Measurements from ENCODE around the gene MMP1. TPM values are rescaled to one million over a fixed set of nuclear protein-coding genes. Genes with fewer than 3 reads are reported as not detected.
A peak's percentile ranks its signal among the peaks of the same experiment; 100 is the strongest.

The MMP1 gene
- total RNA-seq, 8 experiments from 2014 or later: 0.61 to 2.6 (median 1.0) TPM; not detected in 4

- Histone ChIP-seq H3K4me1 (replicated peaks in 1 of 2) (no peaks in the 10 kb centered on the region), H3K4me3 (no peak overlapping the region), H3K27ac (no peak overlapping the region)
- 29 to 100% (median 92%) methylated on average over 1 to 6 of the region's 6 CpGs for WGBS, 10 experiments
- in situ Hi-C loops (cut with MboI; ENCODE audit: low pct_unique_long_range_greater_than_20kb in 2 of 9, low sequenced_read_pairs in 9 of 9, unreplicated experiment in 9 of 9): no loop called here
- ATAC-seq (replicated peaks in 6 of 8): no peak
Observed at GRCh38 chr11:102799681-102800340, 1.9 kb upstream of the MMP1 start.

- in situ Hi-C loops (cut with MboI; ENCODE audit: low pct_unique_long_range_greater_than_20kb in 2 of 9, low sequenced_read_pairs in 9 of 9, unreplicated experiment in 9 of 9): no loop called here
- peak in 3 of 8 experiments; percentile 56 to 86 (median 69) for ATAC-seq (replicated peaks in 6 of 8)
- no peak overlapping the region for H3K27ac ChIP-seq
- no peak overlapping the region for H3K4me3 ChIP-seq
- no peaks in the 10 kb centered on the region for H3K4me1 ChIP-seq (replicated peaks in 1 of 2)
Observed at GRCh38 chr11:102794382-102794781, 3.6 kb downstream of the MMP1 start.

GRCh38 chr11:102793677-102794290, 4.2 kb downstream of the MMP1 start:
- no peaks in the 10 kb centered on the region for H3K4me1 ChIP-seq (replicated peaks in 1 of 2)
- no peak overlapping the region for H3K4me3 ChIP-seq
- 79 to 100% (median 95%) methylated on average over 1 to 6 of the region's 6 CpGs; no CpG with 5 or more reads in 2 of the 10 experiments for WGBS, 10 experiments
- peak in 1 of 8 experiments; percentile 24 for ATAC-seq (replicated peaks in 6 of 8)
- in situ Hi-C loops (cut with MboI; ENCODE audit: low pct_unique_long_range_greater_than_20kb in 2 of 9, low sequenced_read_pairs in 9 of 9, unreplicated experiment in 9 of 9): no loop called here
- no peak overlapping the region for H3K27ac ChIP-seq

GRCh38 chr11:102792604-102793003, 5.4 kb downstream of the MMP1 start:
- H3K27ac ChIP-seq: no peak overlapping the region
- no peaks in the 10 kb centered on the region for H3K4me1 ChIP-seq (replicated peaks in 1 of 2)
- no peak for ATAC-seq (replicated peaks in 6 of 8)
- in situ Hi-C loops (cut with MboI; ENCODE audit: low pct_unique_long_range_greater_than_20kb in 2 of 9, low sequenced_read_pairs in 9 of 9, unreplicated experiment in 9 of 9): no loop called here
- H3K4me3 ChIP-seq: no peak overlapping the region
- WGBS, 10 experiments: 60 to 100% (median 92%) methylated on average over 1 to 5 of the region's 5 CpGs; no CpG with 5 or more reads in 1 of the 10 experiments

- Histone ChIP-seq H3K27ac (no peak overlapping the region), H3K4me1 (replicated peaks in 1 of 2) (no peaks in the 10 kb centered on the region), H3K4me3 (no peak overlapping the region)
- WGBS, 10 experiments: 15 to 100% (median 85%) methylated on average over 1 to 3 of the region's 4 CpGs; no CpG with 5 or more reads in 1 of the 10 experiments
- in situ Hi-C loops (cut with MboI; ENCODE audit: low pct_unique_long_range_greater_than_20kb in 2 of 9, low sequenced_read_pairs in 9 of 9, unreplicated experiment in 9 of 9): no loop called here
- ATAC-seq (replicated peaks in 6 of 8): no peak
Observed at GRCh38 chr11:102791271-102792036, 6.5 kb downstream of the MMP1 start.

- Histone ChIP-seq H3K4me1 (replicated peaks in 1 of 2) (no peaks in the 10 kb centered on the region), H3K27ac (no peak overlapping the region), H3K4me3 (no peak overlapping the region)
- in situ Hi-C loops (cut with MboI; ENCODE audit: low pct_unique_long_range_greater_than_20kb in 2 of 9, low sequenced_read_pairs in 9 of 9, unreplicated experiment in 9 of 9): no loop called here
- 73 to 100% (median 92%) methylated on average over 1 to 6 of the region's 8 CpGs for WGBS, 10 experiments
- ATAC-seq (replicated peaks in 6 of 8): no peak
Observed at GRCh38 chr11:102788334-102788995, 9.5 kb downstream of the MMP1 start.

GRCh38 chr11:102784380-102784779, 13.6 kb downstream of the MMP1 start:
- H3K4me1 ChIP-seq (replicated peaks in 1 of 2): peaks cover 3 to 4% of the 10 kb centered on the region in 2 donors
- in situ Hi-C loops (cut with MboI; ENCODE audit: low pct_unique_long_range_greater_than_20kb in 2 of 9, low sequenced_read_pairs in 9 of 9, unreplicated experiment in 9 of 9): no loop called here
- H3K4me3 ChIP-seq: no peak overlapping the region
- no peak for ATAC-seq (replicated peaks in 6 of 8)
- H3K27ac ChIP-seq: no peak overlapping the region
- 85 to 95% (median 91%) methylated on average over 2 to 3 of the region's 3 CpGs; no CpG with 5 or more reads in 1 of the 10 experiments for WGBS, 10 experiments

- WGBS, 10 experiments: 11 to 100% (median 73%) methylated on average over 1 to 2 of the region's 2 CpGs; no CpG with 5 or more reads in 2 of the 10 experiments
- peaks cover 3 to 4% of the 10 kb centered on the region in 2 donors for H3K4me1 ChIP-seq (replicated peaks in 1 of 2)
- H3K4me3 ChIP-seq: no peak overlapping the region
- ATAC-seq (replicated peaks in 6 of 8): no peak
- H3K27ac ChIP-seq: no peak overlapping the region
- in situ Hi-C loops (cut with MboI; ENCODE audit: low pct_unique_long_range_greater_than_20kb in 2 of 9, low sequenced_read_pairs in 9 of 9, unreplicated experiment in 9 of 9): no loop called here
Observed at GRCh38 chr11:102783720-102784119, 14.2 kb downstream of the MMP1 start.

- in situ Hi-C loops (cut with MboI; ENCODE audit: low pct_unique_long_range_greater_than_20kb in 2 of 9, low sequenced_read_pairs in 9 of 9, unreplicated experiment in 9 of 9): no loop called here
- ATAC-seq (replicated peaks in 6 of 8): no peak
- no peak overlapping the region for H3K27ac ChIP-seq
- no peak overlapping the region for H3K4me3 ChIP-seq
- peaks cover 3 to 4% of the 10 kb centered on the region in 2 donors for H3K4me1 ChIP-seq (replicated peaks in 1 of 2)
Observed at GRCh38 chr11:102783016-102783415, 14.9 kb downstream of the MMP1 start.

GRCh38 chr11:102781676-102782075, 16.3 kb downstream of the MMP1 start:
- 60 to 100% (median 80%) methylated on average over 1 to 2 of the region's 2 CpGs; no CpG with 5 or more reads in 3 of the 10 experiments for WGBS, 10 experiments
- ATAC-seq (replicated peaks in 6 of 8): no peak

GRCh38 chr11:102780491-102780918, 17.5 kb downstream of the MMP1 start, which contains the start of gene MMP10:
Gene MMP10, minus strand, starts transcription at chr11:102780628. Its CDS starts 37 bp downstream, at chr11:102780591.
- 4 to 56% (median 20%) methylated on average over 1 to 2 of the region's 2 CpGs; no CpG with 5 or more reads in 1 of the 10 experiments for WGBS, 10 experiments
- in situ Hi-C loops (cut with MboI; ENCODE audit: low pct_unique_long_range_greater_than_20kb in 2 of 9, low sequenced_read_pairs in 9 of 9, unreplicated experiment in 9 of 9): no loop called here

More at GRCh38 chr11:102781676-102782075, 16.3 kb downstream of the MMP1 start:
- Histone ChIP-seq H3K27ac (no peak overlapping the region), H3K4me3 (no peak overlapping the region), H3K4me1 (replicated peaks in 1 of 2) (peaks cover 3 to 4% of the 10 kb centered on the region in 2 donors)
- in situ Hi-C loops (cut with MboI; ENCODE audit: low pct_unique_long_range_greater_than_20kb in 2 of 9, low sequenced_read_pairs in 9 of 9, unreplicated experiment in 9 of 9): no loop called here

GRCh38 chr11:102776454-102776853, 21.5 kb downstream of the MMP1 start:
- H3K4me3 ChIP-seq: no peak overlapping the region
- H3K27ac ChIP-seq: no peak overlapping the region
- no peak for ATAC-seq (replicated peaks in 6 of 8)
- 11 to 100% (median 79%) methylated on average over 1 to 5 of the region's 5 CpGs; no CpG with 5 or more reads in 4 of the 10 experiments for WGBS, 10 experiments
- in situ Hi-C loops (cut with MboI; ENCODE audit: low pct_unique_long_range_greater_than_20kb in 2 of 9, low sequenced_read_pairs in 9 of 9, unreplicated experiment in 9 of 9): no loop called here
- H3K4me1 ChIP-seq (replicated peaks in 1 of 2): peaks cover 4 to 6% of the 10 kb centered on the region in 2 donors

More at GRCh38 chr11:102780491-102780918, 17.5 kb downstream of the MMP1 start, which contains the start of gene MMP10:
- Histone ChIP-seq H3K4me3 (no peak within 1 kb of the TSS), H3K27ac (no peak within 1 kb of the TSS), H3K4me1 (replicated peaks in 1 of 2) (peaks cover 3 to 4% of the 10 kb centered on the region in 2 donors)
- ATAC-seq (replicated peaks in 6 of 8): peak; percentile 72 to 100 (median 94)
